SU-DHL-6 (cell line): Measurements from ENCODE around the gene LPXN.

Experiments
- H2AFZ ChIP-seq: fragments of 200-600 bp; sonication (generic); 2 replicates; pipeline ENCODE4 v1.6.1; 2014; ENCODE audit warnings: low read depth, mild to moderate bottlenecking, moderate library complexity, mixed read lengths, antibody characterized with exemption, low read length; ENCODE audit not compliant: severe bottlenecking
- H3F3A ChIP-seq: fragments of 200-600 bp; shearing (Covaris generic); 2 replicates; pipeline ENCODE4 v1.6.0; 2016; ENCODE audit warnings: antibody characterized with exemption, mild to moderate bottlenecking; ENCODE audit not compliant: insufficient read depth
- H3K27ac ChIP-seq: fragments of 200-600 bp; sonication (generic); 2 replicates; pipeline ENCODE4 v1.5.1; 2016; ENCODE audit warnings: low read depth, mild to moderate bottlenecking, low read length, moderate library complexity, mixed read lengths
- H3K27me3 ChIP-seq: fragments of 200-600 bp; sonication (generic), shearing (Covaris generic); 2 replicates; pipeline ENCODE4 v1.6.0; 2014; ENCODE audit warnings: mild to moderate bottlenecking, low read length
- H3K36me3 ChIP-seq: fragments of 200-600 bp; sonication (generic); 2 replicates; pipeline ENCODE4 v1.6.1; 2014; ENCODE audit warnings: mild to moderate bottlenecking, low read length, mixed read lengths
- H3K4me2 ChIP-seq: fragments of 300-600, 200-600 bp; shearing (Covaris generic), sonication (generic); 2 replicates; pipeline ENCODE4 v1.6.0; 2014; ENCODE audit warnings: low read length, low read depth, mild to moderate bottlenecking; ENCODE audit not compliant: poor library complexity, severe bottlenecking
- H3K4me3 ChIP-seq: fragments of 200-600 bp; sonication (generic); 2 replicates; pipeline ENCODE4 v1.5.1; 2014; ENCODE audit warnings: antibody characterized with exemption, low read length, mild to moderate bottlenecking, mixed read lengths; ENCODE audit not compliant: insufficient read depth, poor library complexity, severe bottlenecking
- H3K79me2 ChIP-seq: fragments of 200-600 bp; sonication (generic); 2 replicates; pipeline ENCODE4 v1.6.1; 2014; ENCODE audit warnings: mild to moderate bottlenecking, low read length, moderate library complexity; ENCODE audit not compliant: insufficient read depth
- H3K9ac ChIP-seq: fragments of 200-600 bp; sonication (generic); 2 replicates; pipeline ENCODE4 v1.7.0; 2014; ENCODE audit warnings: mild to moderate bottlenecking, low read length
- H3K9me2 ChIP-seq: fragments of 200-600 bp; sonication (generic); replicated peaks from 2 replicates; pipeline ENCODE4 v1.6.1; 2014; ENCODE audit warnings: low read length; ENCODE audit not compliant: insufficient read depth
- H3K9me3 ChIP-seq: fragments of 200-600 bp; sonication (generic); 2 replicates; pipeline ENCODE4 v1.6.1; 2014; ENCODE audit warnings: low read length, mixed read lengths; ENCODE audit not compliant: insufficient read depth
- H4K20me1 ChIP-seq: fragments of 200-600 bp; sonication (generic); 2 replicates; pipeline ENCODE4 v1.6.1; 2014; ENCODE audit warnings: low read depth, mild to moderate bottlenecking, antibody characterized with exemption, low read length, moderate library complexity, mixed read lengths
- EZH2phosphoT487 ChIP-seq: fragments of 200-600 bp; sonication (generic), shearing (Covaris generic); conservative IDR thresholded peaks from 2 replicates; pipeline ENCODE4 v1.6.1; 2018; ENCODE audit warnings: mild to moderate bottlenecking, antibody characterized with exemption, low read length, moderate library complexity, mixed read lengths
- TF ChIP-seq, protein P1 (sequence below): fragments of 200-600 bp; sonication (generic); IDR thresholded peaks from one replicate; pipeline ENCODE4 v1.5.1; 2017; ENCODE audit warnings: antibody characterized with exemption, mild to moderate bottlenecking, low read length, moderate library complexity; ENCODE audit not compliant: insufficient read depth, poor library complexity, severe bottlenecking

Gene LPXN

DNA sequence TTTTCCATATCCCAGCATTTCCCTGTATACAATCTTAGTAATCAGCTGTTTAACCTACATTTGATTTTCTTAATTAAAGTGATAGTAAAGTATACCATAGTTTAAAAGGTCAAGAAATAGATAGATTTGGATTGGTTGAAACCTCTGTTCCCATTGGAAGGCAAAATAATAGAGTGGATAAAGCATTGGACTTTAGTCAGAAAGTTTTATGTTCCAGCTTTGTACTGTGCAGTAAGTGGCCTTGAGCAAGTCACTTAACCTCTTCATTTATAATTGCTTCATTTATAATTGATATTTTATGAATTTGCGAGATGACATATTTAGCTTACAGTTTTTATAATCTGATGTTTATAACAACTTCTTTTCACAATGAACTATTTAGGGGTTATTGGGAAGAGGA lies 6.8 kb upstream of the LPXN start:
- H4K20me1 ChIP-seq: peaks cover 27% of the 10 kb centered on the region
- peak overlapping the region; percentile 23; the same call in 1 of the 2 replicates for H3K27ac ChIP-seq
- H3K9me3 ChIP-seq: no peaks in the 10 kb centered on the region
- H3K9me2 ChIP-seq: no peaks in the 10 kb centered on the region
- no peak overlapping the region for H2AFZ ChIP-seq
- no peaks in the 10 kb centered on the region for H3K27me3 ChIP-seq
- peaks cover 79% of the 10 kb centered on the region for H3K79me2 ChIP-seq
- peaks cover 12% of the 10 kb centered on the region for H3F3A ChIP-seq
- H3K36me3 ChIP-seq: peaks cover 38% of the 10 kb centered on the region
- TF ChIP-seq, protein P1, sequence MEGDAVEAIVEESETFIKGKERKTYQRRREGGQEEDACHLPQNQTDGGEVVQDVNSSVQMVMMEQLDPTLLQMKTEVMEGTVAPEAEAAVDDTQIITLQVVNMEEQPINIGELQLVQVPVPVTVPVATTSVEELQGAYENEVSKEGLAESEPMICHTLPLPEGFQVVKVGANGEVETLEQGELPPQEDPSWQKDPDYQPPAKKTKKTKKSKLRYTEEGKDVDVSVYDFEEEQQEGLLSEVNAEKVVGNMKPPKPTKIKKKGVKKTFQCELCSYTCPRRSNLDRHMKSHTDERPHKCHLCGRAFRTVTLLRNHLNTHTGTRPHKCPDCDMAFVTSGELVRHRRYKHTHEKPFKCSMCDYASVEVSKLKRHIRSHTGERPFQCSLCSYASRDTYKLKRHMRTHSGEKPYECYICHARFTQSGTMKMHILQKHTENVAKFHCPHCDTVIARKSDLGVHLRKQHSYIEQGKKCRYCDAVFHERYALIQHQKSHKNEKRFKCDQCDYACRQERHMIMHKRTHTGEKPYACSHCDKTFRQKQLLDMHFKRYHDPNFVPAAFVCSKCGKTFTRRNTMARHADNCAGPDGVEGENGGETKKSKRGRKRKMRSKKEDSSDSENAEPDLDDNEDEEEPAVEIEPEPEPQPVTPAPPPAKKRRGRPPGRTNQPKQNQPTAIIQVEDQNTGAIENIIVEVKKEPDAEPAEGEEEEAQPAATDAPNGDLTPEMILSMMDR: no peak
- no peak for TF ChIP-seq EZH2phosphoT487
- H3K9ac ChIP-seq: peak overlapping the region; percentile 97
- peak overlapping the region; percentile 95 for H3K4me2 ChIP-seq
- peak overlapping the region; percentile 70 for H3K4me3 ChIP-seq

DNA sequence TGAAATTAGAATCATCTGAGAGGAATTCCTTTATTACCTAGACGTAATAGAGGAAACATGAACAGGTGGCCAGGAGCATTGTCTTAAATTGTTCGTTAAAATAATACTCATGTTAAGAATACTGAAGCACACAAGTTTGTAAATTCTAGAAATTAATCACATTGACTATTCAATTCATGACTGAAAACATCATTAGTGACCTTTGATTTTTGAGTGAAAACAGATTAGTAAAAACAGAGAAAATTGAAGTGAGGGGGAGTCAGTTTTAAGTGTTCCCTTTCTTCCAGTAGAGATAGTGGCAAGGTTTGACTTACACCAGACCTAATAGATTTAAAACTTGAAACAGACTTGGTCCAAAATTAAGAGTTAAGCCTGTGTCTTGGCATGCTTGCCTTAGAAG lies 4.7 kb upstream of the LPXN start:
- Histone ChIP-seq H2AFZ (no peak overlapping the region), H3K9me3 (no peaks in the 10 kb centered on the region), H3K9ac (peak overlapping the region; percentile 97), H3K36me3 (peaks cover 23% of the 10 kb centered on the region), H3K27ac (peak overlapping the region; percentile 94), H3K27me3 (no peaks in the 10 kb centered on the region), H3K4me3 (peak overlapping the region; percentile 70), H4K20me1 (peaks cover 23% of the 10 kb centered on the region), H3K79me2 (peaks cover 74% of the 10 kb centered on the region), H3K4me2 (peak overlapping the region; percentile 95), H3K9me2 (no peaks in the 10 kb centered on the region), H3F3A (peaks cover 22% of the 10 kb centered on the region)
- TF ChIP-seq, protein P1: no peak
- TF ChIP-seq EZH2phosphoT487: no peak

DNA sequence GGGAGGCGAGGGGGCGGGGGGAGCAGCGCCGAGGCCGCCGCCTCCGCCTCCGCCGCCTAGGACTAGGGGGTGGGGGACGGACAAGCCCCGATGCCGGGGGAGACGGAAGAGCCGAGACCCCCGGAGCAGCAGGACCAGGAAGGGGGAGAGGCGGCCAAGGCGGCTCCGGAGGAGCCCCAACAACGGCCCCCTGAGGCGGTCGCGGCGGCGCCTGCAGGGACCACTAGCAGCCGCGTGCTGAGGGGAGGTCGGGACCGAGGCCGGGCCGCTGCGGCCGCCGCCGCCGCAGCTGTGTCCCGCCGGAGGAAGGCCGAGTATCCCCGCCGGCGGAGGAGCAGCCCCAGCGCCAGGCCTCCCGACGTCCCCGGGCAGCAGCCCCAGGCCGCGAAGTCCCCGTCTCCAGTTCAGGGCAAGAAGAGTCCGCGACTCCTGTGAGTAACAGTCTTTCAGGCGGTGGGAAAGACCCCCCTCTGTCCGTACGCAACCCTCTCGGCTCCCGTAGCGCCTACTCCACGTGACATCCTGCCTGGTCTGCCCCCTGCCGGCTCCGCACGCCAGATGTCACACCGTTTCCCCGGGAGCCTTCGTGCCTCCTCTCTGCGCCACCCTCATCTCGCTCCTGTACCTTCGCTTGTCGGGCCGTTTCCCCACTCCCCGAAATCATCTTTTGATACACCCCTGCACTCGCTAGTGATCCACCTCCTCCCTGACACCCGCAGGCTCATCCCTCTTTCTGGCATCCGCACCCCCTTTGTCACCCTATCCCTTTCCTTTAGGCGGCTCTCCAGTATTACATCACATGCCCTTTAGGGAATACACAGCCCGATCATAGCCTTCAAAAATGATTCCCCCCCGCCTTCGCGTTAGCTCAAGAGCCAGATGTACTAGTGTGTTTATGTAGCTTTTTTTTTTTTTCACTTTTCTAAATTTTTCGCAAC lies 3.8 kb upstream of the LPXN start:
- Histone ChIP-seq H3K27ac (peak overlapping the region; percentile 94), H3K4me3 (peak overlapping the region; percentile 70), H3K79me2 (peaks cover 74% of the 10 kb centered on the region), H3K27me3 (no peaks in the 10 kb centered on the region), H4K20me1 (peaks cover 20% of the 10 kb centered on the region), H3F3A (peaks cover 22% of the 10 kb centered on the region), H3K4me2 (peak overlapping the region; percentile 95), H3K9ac (peak overlapping the region; percentile 97), H3K36me3 (peaks cover 15% of the 10 kb centered on the region), H2AFZ (no peak overlapping the region), H3K9me2 (no peaks in the 10 kb centered on the region), H3K9me3 (no peaks in the 10 kb centered on the region)
- TF ChIP-seq, protein P1: peak; percentile 76
- no peak for TF ChIP-seq EZH2phosphoT487
